Measurements from ENCODE around the gene FNIP1. TPM values are rescaled to one million over a fixed set of nuclear protein-coding genes. Genes with fewer than 3 reads are reported as not detected.

Gene FNIP1
- total and polyA plus RNA-seq, 2 of the 13 experiments (the other 11 are each of a cell fraction or from before 2014, with no cell fraction given): 10.9 to 29.3 TPM

- no peak for DNase-seq (ENCODE audit: low spot score)
- no peak for FAIRE-seq
- Histone ChIP-seq H3K4me3 (replicated peaks in 1 of 3; ENCODE audit: insufficient read depth in 1 of 3, low read depth in 2 of 3, low read length in 3 of 3) (no peak overlapping the region), H3K27ac (ENCODE audit: extremely low read length, insufficient read depth, low read length) (no peak overlapping the region), H2AFZ (ENCODE audit: low read length) (no peak overlapping the region), H3K36me3 (replicated peaks in 1 of 2; ENCODE audit: control insufficient read depth in 1 of 2, insufficient read depth in 2 of 2, low read length in 2 of 2) (peaks cover 0 to 7% of the 10 kb centered on the region in 2 experiments; a peak in 1 of 5 replicates), H3K9me3 (ENCODE audit: low read length) (no peaks in the 10 kb centered on the region), H3K79me2 (ENCODE audit: insufficient read depth, low read length) (peaks cover 98% of the 10 kb centered on the region), H4K20me1 (ENCODE audit: insufficient read depth, low read length) (peaks cover 27% of the 10 kb centered on the region), H3K4me1 (ENCODE audit: insufficient read depth, low read length) (peaks cover 80% of the 10 kb centered on the region), H3K9ac (ENCODE audit: insufficient read depth, low read depth, low read length) (no peak overlapping the region), H3K27me3 (ENCODE audit: control insufficient read depth in 1 of 2, insufficient read depth in 2 of 2, low read length in 2 of 2) (no peaks in the 10 kb centered on the region), H3K4me2 (ENCODE audit: low read depth, low read length) (no peak overlapping the region)
- intact Hi-C loops (cut with micrococcal nuclease; ENCODE audit: unreplicated experiment) (no loop called here), in situ Hi-C loops (cut with HindIII; ENCODE audit: extremely low pct_ligation_motif_present, low pct_unique_long_range_greater_than_20kb) (no loop called here)
- ChIA-PET CTCF (ENCODE audit: low intra/inter-chr PET ratio, low total read pairs) (no interaction called here), POLR2A (interaction anchor here (1.7 kb wide), 1 partner anchor 17 kb away, joined by 7 read pairs; no protein-coding TSS in a partner anchor)
- no peak for ATAC-seq
- over 99% methylated on average over 4 of the region's 4 CpGs for WGBS (ENCODE audit: low lambda C conversion rate)
- no TSS peak for BruUV-seq (replicated peaks)
- TF ChIP-seq MAFF (IDR thresholded peaks at IDR 0.05; ENCODE audit: low read depth, low read length) (0 out of 2 replicates have a peak, but pooled peaks have one; percentile 10), SAP130 (CRISPR knock-in tag; IDR thresholded peaks at IDR 0.05; ENCODE audit: low read depth) (no peak)
These were observed 169.5 kb downstream of the FNIP1 start for GRCh38 chr5:131627207-131627865.

GRCh38 chr5:131622633-131623032 lies 174.2 kb downstream of the FNIP1 start:
- Histone ChIP-seq H3K4me2 (ENCODE audit: low read depth, low read length) (no peak overlapping the region), H3K4me1 (ENCODE audit: insufficient read depth, low read length) (peaks cover 77% of the 10 kb centered on the region), H3K36me3 (replicated peaks in 1 of 2; ENCODE audit: control insufficient read depth in 1 of 2, insufficient read depth in 2 of 2, low read length in 2 of 2) (peaks cover 1 to 7% of the 10 kb centered on the region in 2 experiments; a peak in 1 of 5 replicates), H3K9me3 (ENCODE audit: low read length) (no peaks in the 10 kb centered on the region), H3K79me2 (ENCODE audit: insufficient read depth, low read length) (peaks cover 97% of the 10 kb centered on the region), H3K4me3 (replicated peaks in 1 of 3; ENCODE audit: insufficient read depth in 1 of 3, low read depth in 2 of 3, low read length in 3 of 3) (no peak overlapping the region), H4K20me1 (ENCODE audit: insufficient read depth, low read length) (peaks cover 16% of the 10 kb centered on the region; the same call in 1 of the 2 replicates), H3K9ac (ENCODE audit: insufficient read depth, low read depth, low read length) (no peak overlapping the region), H2AFZ (ENCODE audit: low read length) (no peak overlapping the region), H3K27ac (ENCODE audit: extremely low read length, insufficient read depth, low read length) (no peak overlapping the region), H3K27me3 (ENCODE audit: control insufficient read depth in 1 of 2, insufficient read depth in 2 of 2, low read length in 2 of 2) (no peaks in the 10 kb centered on the region)
- ATAC-seq (peak; percentile 56; the same call in 2 of the 3 replicates), DNase-seq (ENCODE audit: low spot score) (peak; percentile 53), FAIRE-seq (no peak)
- intact Hi-C loops (cut with micrococcal nuclease; ENCODE audit: unreplicated experiment): no loop called here
- ChIA-PET CTCF (ENCODE audit: low intra/inter-chr PET ratio, low total read pairs) (no interaction called here), POLR2A (no interaction called here)
- in situ Hi-C loops (cut with HindIII; ENCODE audit: extremely low pct_ligation_motif_present, low pct_unique_long_range_greater_than_20kb): no loop called here
- no TSS peak for BruUV-seq (replicated peaks)
- 87% methylated on average over 2 of the region's 2 CpGs for WGBS (ENCODE audit: low lambda C conversion rate)
- 0 out of 2 replicates have a peak, but pooled peaks have one; percentile 36 for TF ChIP-seq BCL6 (CRISPR knock-in tag; IDR thresholded peaks at IDR 0.05)
- TF ChIP-seq DPF2 (CRISPR knock-in tag; IDR thresholded peaks at IDR 0.05; ENCODE audit: borderline replicate concordance, low read depth): no peak
- TF ChIP-seq JUND (CRISPR knock-in tag; IDR thresholded peaks at IDR 0.05): no peak
- peak; percentile 50; the same call in 1 of the 2 replicates for TF ChIP-seq ARID5B (CRISPR knock-in tag; IDR thresholded peaks at IDR 0.05)
- peak; percentile 77 for TF ChIP-seq FOSL2 (CRISPR knock-in tag; IDR thresholded peaks at IDR 0.05)
- no peak for TF ChIP-seq HIC2 (CRISPR knock-in tag; IDR thresholded peaks at IDR 0.05; ENCODE audit: low read depth)
- TF ChIP-seq TFDP1 (CRISPR knock-in tag; IDR thresholded peaks at IDR 0.05; ENCODE audit: borderline replicate concordance): no peak
- no peak for TF ChIP-seq ZNF432 (CRISPR knock-in tag; IDR thresholded peaks at IDR 0.05; ENCODE audit: borderline replicate concordance)
- TF ChIP-seq SP1 (IDR thresholded peaks at IDR 0.05): no peak
- TF ChIP-seq SP1 (CRISPR knock-in tag; IDR thresholded peaks at IDR 0.05): no peak

Data from HepG2 (cell line).